GM12878 (cell line): Measurements from ENCODE around the gene ITIH2.

Experiments
- CBFB ChIP-seq: IDR thresholded peaks from 2 replicates; pipeline ENCODE4 v1.6.1; 2016; ENCODE audit warnings: antibody characterized with exemption, low read depth
- JUNB ChIP-seq: IDR thresholded peaks from 2 replicates; pipeline ENCODE4 v1.6.1; 2016; ENCODE audit warnings: antibody characterized with exemption, mild to moderate bottlenecking
- JUND ChIP-seq: IDR thresholded peaks from 2 replicates; pipeline ENCODE4 v1.6.1; 2012; ENCODE audit warnings: low read depth, mild to moderate bottlenecking, low read length, improper control_type of control experiment, moderate library complexity
- PAX8 ChIP-seq: fragments of 450-650 bp; IDR thresholded peaks from 2 replicates; pipeline ENCODE4 v1.6.1; 2017; ENCODE audit warnings: mild to moderate bottlenecking, moderate library complexity
- POLR2A ChIP-seq: IDR thresholded peaks from 2 replicates; pipeline ENCODE4 v1.6.1; 2011; ENCODE audit warnings: low read depth, mild to moderate bottlenecking, low read length
- POLR2AphosphoS5 ChIP-seq: IDR thresholded peaks from 2 replicates; pipeline ENCODE4 v1.6.1; 2011; ENCODE audit warnings: mild to moderate bottlenecking, low read length, inconsistent platforms
- TF ChIP-seq, protein P1 (sequence below), 3 experiments: IDR thresholded peaks in 2 of 3; conservative IDR thresholded peaks in 1 of 3; 2 replicates each; pipeline ENCODE4 v1.5.1; 2011; ENCODE audit warnings: low read depth in 3 of 3, low read length in 3 of 3, mild to moderate bottlenecking in 3 of 3, control low read depth in 2 of 3, moderate library complexity in 2 of 3, inconsistent platforms in 1 of 3, mixed read lengths in 1 of 3; ENCODE audit not compliant: control insufficient read depth in 2 of 3, insufficient read depth in 1 of 3; ENCODE audit errors: extremely low read depth in 1 of 3
- TF ChIP-seq, protein P2 (sequence below): fragments of 450-650 bp; IDR thresholded peaks from 2 replicates; pipeline ENCODE4 v1.6.1; 2017; ENCODE audit warnings: antibody characterized with exemption, mild to moderate bottlenecking, moderate library complexity

DNA sequence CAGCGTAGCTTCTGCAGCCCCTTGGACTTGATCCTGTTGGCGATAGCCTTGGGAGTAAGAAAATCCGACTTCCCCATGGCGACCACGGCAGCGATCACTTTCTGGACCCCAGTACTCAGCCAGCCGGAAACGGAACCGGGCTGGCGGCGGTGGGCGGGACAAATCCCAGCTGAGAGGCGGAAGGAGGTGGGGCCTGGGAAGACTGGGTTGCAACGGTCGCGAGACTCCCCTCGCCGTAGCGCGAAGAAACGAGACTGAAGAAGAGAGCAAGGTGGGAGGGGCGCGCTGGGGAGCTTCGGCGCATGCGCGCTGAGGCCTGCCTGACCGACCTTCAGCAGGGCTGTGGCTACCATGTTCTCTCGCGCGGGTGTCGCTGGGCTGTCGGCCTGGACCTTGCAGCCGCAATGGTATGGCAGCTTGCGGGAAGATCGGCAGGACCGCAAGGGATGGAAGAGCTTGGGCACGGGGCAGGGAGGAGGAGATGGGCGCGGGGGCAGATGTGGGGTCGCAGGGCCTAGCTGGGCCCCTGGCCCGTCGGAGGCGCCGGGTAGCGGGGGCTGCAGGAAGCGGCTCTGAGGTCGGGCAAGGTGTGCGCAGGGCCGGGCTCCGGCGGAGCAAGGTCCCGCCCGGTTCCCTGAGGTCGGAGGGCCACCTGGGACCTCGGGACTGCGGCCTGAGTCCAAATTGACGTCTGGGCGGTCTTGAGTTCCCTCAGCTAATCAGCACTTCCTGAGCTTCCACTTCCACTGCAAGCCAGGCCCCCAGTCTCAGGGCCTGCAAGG, 84.9 kb downstream of the ITIH2 start, which contains the start of the genes ATP5F1C and KIN:
- no peak for TF ChIP-seq JUND
- peak; percentile 97 for TF ChIP-seq POLR2A
- TF ChIP-seq, protein P1, sequence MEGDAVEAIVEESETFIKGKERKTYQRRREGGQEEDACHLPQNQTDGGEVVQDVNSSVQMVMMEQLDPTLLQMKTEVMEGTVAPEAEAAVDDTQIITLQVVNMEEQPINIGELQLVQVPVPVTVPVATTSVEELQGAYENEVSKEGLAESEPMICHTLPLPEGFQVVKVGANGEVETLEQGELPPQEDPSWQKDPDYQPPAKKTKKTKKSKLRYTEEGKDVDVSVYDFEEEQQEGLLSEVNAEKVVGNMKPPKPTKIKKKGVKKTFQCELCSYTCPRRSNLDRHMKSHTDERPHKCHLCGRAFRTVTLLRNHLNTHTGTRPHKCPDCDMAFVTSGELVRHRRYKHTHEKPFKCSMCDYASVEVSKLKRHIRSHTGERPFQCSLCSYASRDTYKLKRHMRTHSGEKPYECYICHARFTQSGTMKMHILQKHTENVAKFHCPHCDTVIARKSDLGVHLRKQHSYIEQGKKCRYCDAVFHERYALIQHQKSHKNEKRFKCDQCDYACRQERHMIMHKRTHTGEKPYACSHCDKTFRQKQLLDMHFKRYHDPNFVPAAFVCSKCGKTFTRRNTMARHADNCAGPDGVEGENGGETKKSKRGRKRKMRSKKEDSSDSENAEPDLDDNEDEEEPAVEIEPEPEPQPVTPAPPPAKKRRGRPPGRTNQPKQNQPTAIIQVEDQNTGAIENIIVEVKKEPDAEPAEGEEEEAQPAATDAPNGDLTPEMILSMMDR (IDR thresholded peaks at IDR 0.05 in 2 of 3, conservative IDR thresholded peaks at IDR 0.05 in 1 of 3; ENCODE audit: control insufficient read depth in 2 of 3, extremely low read depth in 1 of 3, insufficient read depth in 1 of 3, low read depth in 3 of 3, low read length in 3 of 3) = no peak
- TF ChIP-seq POLR2AphosphoS5 = peak; percentile 93
- TF ChIP-seq CBFB = peak; percentile 92
- TF ChIP-seq, protein P2, sequence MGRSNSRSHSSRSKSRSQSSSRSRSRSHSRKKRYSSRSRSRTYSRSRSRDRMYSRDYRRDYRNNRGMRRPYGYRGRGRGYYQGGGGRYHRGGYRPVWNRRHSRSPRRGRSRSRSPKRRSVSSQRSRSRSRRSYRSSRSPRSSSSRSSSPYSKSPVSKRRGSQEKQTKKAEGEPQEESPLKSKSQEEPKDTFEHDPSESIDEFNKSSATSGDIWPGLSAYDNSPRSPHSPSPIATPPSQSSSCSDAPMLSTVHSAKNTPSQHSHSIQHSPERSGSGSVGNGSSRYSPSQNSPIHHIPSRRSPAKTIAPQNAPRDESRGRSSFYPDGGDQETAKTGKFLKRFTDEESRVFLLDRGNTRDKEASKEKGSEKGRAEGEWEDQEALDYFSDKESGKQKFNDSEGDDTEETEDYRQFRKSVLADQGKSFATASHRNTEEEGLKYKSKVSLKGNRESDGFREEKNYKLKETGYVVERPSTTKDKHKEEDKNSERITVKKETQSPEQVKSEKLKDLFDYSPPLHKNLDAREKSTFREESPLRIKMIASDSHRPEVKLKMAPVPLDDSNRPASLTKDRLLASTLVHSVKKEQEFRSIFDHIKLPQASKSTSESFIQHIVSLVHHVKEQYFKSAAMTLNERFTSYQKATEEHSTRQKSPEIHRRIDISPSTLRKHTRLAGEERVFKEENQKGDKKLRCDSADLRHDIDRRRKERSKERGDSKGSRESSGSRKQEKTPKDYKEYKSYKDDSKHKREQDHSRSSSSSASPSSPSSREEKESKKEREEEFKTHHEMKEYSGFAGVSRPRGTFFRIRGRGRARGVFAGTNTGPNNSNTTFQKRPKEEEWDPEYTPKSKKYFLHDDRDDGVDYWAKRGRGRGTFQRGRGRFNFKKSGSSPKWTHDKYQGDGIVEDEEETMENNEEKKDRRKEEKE = no peak
- TF ChIP-seq JUNB = no peak
- no peak for TF ChIP-seq PAX8
